Suprapubic skin (tissue), 4 donors: ENCODE data around the gene PLB1. TPM values are rescaled to one million over a fixed set of nuclear protein-coding genes. Genes with fewer than 3 reads are reported as not detected.

Source experiments
- DNase-seq, 2 donors: peaks; one replicate each; pipeline ENCODE4 v3.0.0-alpha.2; 2019; ENCODE audit warnings: low spot score in 2 of 2
- H3K27ac ChIP-seq: fragments of 200-600 bp; sonication (generic); one replicate; pipeline ENCODE4 v1.5.1; 2019
- H3K27me3 ChIP-seq: fragments of 200-600 bp; sonication (generic); one replicate; pipeline ENCODE4 v1.5.1; 2019
- H3K36me3 ChIP-seq: fragments of 200-600 bp; sonication (generic); one replicate; pipeline ENCODE4 v1.5.1; 2019
- H3K4me1 ChIP-seq: fragments of 200-600 bp; sonication (generic); one replicate; pipeline ENCODE4 v1.5.1; 2019
- H3K4me3 ChIP-seq: fragments of 200-600 bp; sonication (generic); one replicate; pipeline ENCODE4 v1.5.1; 2019; ENCODE audit warnings: mild to moderate bottlenecking
- H3K9me3 ChIP-seq: fragments of 200-600 bp; sonication (generic); one replicate; pipeline ENCODE4 v1.5.1; 2019
- EP300 ChIP-seq: sonication (generic); formaldehyde crosslinking; IDR thresholded peaks from one replicate; pipeline ENCODE4 v1.6.1; 2017; ENCODE audit warnings: antibody characterized with exemption
- POLR2A ChIP-seq, 2 donors: fragments of 450-650 bp; IDR thresholded peaks; one replicate each; pipeline ENCODE4 v1.6.1; 2017; ENCODE audit warnings: antibody characterized with exemption in 2 of 2, mild to moderate bottlenecking in 2 of 2, moderate library complexity in 2 of 2
- POLR2AphosphoS5 ChIP-seq, 3 donors: sonication (generic); formaldehyde crosslinking; IDR thresholded peaks; one replicate each; pipeline ENCODE4 v1.6.1; 2017; ENCODE audit warnings: antibody characterized with exemption in 3 of 3
- WGBS: methylation state at CpG from one replicate; pipeline ENCODE4 v1.1.5; 2018; 5-methylcytosine and 5-hydroxymethylcytosine counted together
- total RNA-seq, 4 donors: library from RNA; depleted of rRNA; stranded (reverse); fragments of >200 nt; gene quantifications; one replicate each; pipeline ENCODE4 v1.1.0, GENCODE V29; 2016
- TF ChIP-seq, protein P1 (sequence below), 2 donors: fragments of 200-600 bp in 1 of 2; fragments of 450-650 bp in 1 of 2; sonication (generic) in 1 of 2; IDR thresholded peaks; one replicate each; pipeline ENCODE4 v1.5.1; 2016 to 2019; ENCODE audit warnings: antibody characterized with exemption in 2 of 2, mild to moderate bottlenecking in 1 of 2, moderate library complexity in 1 of 2

PLB1 gene
- total RNA-seq, 4 donors from 2014 or later, result 3.9 to 21.6 (median 9.1) TPM

DNA sequence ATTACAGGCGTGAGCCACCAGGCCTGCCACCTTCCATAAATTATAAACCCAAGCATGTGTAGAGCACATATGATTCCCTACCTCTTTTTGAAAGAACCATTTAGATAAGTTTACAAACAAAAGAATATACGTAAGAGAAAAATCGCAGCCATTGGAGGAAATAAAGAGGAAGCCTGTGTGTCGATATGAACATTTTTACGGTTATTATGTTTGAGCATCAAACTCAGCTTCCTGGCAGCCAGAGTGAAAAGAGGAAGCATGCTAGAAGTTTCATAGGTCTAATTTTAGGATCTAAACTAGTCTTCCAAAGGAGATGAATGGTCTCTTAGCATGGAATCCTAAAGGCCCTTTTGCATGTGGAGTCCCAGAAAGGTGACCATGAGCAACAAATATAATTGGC, 104.3 kb downstream of the PLB1 start:
- Histone ChIP-seq H3K4me3 (no peak overlapping the region), H3K9me3 (no peaks in the 10 kb centered on the region), H3K27ac (no peak overlapping the region), H3K36me3 (no peaks in the 10 kb centered on the region), H3K27me3 (no peaks in the 10 kb centered on the region), H3K4me1 (peaks cover 15% of the 10 kb centered on the region)
- TF ChIP-seq EP300 (no peak), POLR2AphosphoS5 (IDR thresholded peaks at IDR 0.05) (no peak), POLR2A (IDR thresholded peaks at IDR 0.05) (no peak)
- TF ChIP-seq, protein P1, sequence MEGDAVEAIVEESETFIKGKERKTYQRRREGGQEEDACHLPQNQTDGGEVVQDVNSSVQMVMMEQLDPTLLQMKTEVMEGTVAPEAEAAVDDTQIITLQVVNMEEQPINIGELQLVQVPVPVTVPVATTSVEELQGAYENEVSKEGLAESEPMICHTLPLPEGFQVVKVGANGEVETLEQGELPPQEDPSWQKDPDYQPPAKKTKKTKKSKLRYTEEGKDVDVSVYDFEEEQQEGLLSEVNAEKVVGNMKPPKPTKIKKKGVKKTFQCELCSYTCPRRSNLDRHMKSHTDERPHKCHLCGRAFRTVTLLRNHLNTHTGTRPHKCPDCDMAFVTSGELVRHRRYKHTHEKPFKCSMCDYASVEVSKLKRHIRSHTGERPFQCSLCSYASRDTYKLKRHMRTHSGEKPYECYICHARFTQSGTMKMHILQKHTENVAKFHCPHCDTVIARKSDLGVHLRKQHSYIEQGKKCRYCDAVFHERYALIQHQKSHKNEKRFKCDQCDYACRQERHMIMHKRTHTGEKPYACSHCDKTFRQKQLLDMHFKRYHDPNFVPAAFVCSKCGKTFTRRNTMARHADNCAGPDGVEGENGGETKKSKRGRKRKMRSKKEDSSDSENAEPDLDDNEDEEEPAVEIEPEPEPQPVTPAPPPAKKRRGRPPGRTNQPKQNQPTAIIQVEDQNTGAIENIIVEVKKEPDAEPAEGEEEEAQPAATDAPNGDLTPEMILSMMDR (IDR thresholded peaks at IDR 0.05), result no peak
- DNase-seq, result no peak
- 88% methylated on average over 5 of the region's 5 CpGs for WGBS

DNA sequence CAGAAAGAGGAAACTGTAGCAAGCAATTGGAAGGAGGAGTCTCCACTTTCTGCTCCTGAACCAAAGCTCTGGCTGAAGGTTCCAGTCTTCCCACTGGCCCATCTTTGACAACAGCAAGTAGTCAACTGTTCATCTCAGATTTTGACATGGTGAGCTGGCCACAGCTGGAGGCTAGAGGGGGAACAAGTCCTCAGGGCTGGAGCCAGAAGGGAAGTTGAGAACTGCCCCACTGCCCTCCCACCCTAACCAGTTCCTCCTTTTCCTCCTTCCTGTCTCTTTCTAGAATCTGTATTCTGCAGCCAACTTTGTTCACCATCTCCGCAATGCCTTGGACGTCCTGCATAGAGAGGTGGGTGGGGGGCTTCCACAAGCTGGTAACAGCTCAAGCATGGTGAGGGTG, 105.8 kb downstream of the PLB1 start:
- Histone ChIP-seq H3K9me3 (no peaks in the 10 kb centered on the region), H3K4me1 (peaks cover 12% of the 10 kb centered on the region), H3K4me3 (peak overlapping the region; percentile 14), H3K27ac (peak overlapping the region; percentile 49), H3K27me3 (no peaks in the 10 kb centered on the region), H3K36me3 (no peaks in the 10 kb centered on the region)
- 94% methylated on average over 2 of the region's 2 CpGs for WGBS
- TF ChIP-seq POLR2A (IDR thresholded peaks at IDR 0.05) (no peak), POLR2AphosphoS5 (IDR thresholded peaks at IDR 0.05) (no peak), EP300 (no peak)
- TF ChIP-seq, protein P1 (IDR thresholded peaks at IDR 0.05), result no peak
- DNase-seq, result no peak

DNA sequence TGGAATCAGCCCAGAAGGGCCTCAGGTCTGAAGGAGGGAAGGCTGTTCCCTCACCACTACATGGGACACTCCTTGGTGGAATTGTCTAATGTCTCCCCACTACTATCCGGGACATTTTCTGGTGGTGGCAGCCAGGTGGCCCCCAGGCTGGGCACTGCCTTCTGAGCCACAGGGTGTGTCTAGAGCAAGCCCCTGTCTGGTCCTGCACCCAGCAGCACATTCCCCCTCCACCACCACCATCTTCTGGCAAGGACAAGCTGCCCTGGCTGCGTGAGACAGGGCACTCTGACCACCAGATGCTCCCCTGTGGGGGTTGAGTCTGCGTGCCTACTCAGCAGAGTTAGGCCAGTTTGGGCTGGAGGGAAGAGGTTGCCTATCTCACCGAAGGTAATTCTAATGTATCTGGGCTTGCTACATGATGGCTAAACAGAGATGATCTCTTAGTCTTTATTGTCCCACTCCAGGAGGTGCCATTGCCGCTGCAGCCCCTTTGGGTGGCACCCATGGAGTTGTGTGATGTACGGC, 106.3 kb downstream of the PLB1 start:
- Histone ChIP-seq H3K36me3 (no peaks in the 10 kb centered on the region), H3K9me3 (no peaks in the 10 kb centered on the region), H3K27ac (peak overlapping the region; percentile 49), H3K4me1 (peaks cover 12% of the 10 kb centered on the region), H3K4me3 (peak overlapping the region; percentile 14), H3K27me3 (no peaks in the 10 kb centered on the region)
- WGBS, result 82% methylated on average over 3 of the region's 6 CpGs
- TF ChIP-seq POLR2A (IDR thresholded peaks at IDR 0.05), result no peak
- TF ChIP-seq, protein P1 (IDR thresholded peaks at IDR 0.05), result no peak
- TF ChIP-seq POLR2AphosphoS5 (IDR thresholded peaks at IDR 0.05), result no peak
- no peak for TF ChIP-seq EP300
- no peak for DNase-seq

DNA sequence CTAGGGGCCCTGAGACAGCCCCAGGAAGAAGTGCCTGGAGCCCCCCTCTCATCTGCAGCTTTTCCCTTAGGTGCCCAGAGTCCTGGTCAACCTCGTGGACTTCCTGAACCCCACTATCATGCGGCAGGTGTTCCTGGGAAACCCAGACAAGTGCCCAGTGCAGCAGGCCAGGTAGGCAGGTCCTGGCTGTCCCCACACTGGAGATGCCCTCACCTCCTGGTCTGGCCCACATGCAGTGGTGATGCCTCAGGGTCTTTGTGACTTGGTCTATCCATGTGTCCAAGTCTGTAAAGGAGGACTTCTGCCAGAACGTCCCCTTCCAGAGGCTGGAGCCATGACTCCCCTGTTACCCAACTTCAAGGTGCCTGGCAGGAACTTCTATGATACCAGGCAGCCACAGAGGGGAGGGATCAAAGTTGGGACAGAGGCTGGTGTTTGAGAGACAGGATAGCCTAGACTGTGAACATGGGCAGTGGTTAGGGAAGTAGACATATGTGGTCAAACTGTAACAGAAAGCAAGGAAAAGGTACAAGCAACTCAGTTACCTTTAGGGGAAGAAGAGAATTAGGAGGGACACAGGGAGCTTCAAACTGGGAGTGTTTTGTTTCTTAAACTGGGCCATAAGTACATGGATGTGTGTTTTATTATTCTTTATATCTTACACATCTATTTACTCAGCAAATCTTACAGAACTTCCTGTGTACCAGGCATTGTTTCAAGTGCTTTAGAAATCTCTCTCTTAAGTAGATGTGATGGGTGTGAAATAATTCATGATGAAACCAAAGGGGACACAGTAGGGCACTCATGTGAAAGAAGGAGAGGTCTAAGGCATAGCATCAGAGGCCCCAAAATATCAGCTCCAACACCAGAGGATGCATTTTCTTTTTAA, 107.1 kb downstream of the PLB1 start:
- 83% methylated on average over 3 of the region's 3 CpGs for WGBS
- no peak overlapping the region for H3K27ac ChIP-seq
- no peaks in the 10 kb centered on the region for H3K9me3 ChIP-seq
- no peak for DNase-seq
- H3K4me1 ChIP-seq, result peaks cover 12% of the 10 kb centered on the region
- H3K27me3 ChIP-seq, result no peaks in the 10 kb centered on the region
- H3K4me3 ChIP-seq, result peak overlapping the region; percentile 14
- TF ChIP-seq POLR2A (IDR thresholded peaks at IDR 0.05) (no peak), POLR2AphosphoS5 (IDR thresholded peaks at IDR 0.05) (no peak), EP300 (no peak)
- TF ChIP-seq, protein P1 (IDR thresholded peaks at IDR 0.05), result no peak
- no peaks in the 10 kb centered on the region for H3K36me3 ChIP-seq

DNA sequence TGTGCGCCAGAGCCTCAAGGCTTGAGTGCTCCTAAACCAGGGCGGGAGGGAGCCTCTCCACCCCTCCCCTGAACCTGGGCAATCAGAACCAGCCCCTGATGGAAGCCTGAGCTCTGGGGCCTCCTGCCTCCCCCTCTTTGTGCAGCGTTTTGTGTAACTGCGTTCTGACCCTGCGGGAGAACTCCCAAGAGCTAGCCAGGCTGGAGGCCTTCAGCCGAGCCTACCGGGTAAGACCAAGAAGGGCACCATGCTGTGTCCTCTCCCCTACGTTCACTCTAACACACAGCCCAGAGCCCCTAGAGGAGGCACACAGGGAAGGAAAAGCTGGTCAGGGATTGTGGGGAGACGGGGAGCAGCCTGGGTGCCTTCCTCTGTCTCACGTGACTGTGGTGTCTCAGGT, 108.0 kb downstream of the PLB1 start:
- H3K4me3 ChIP-seq, result no peak overlapping the region
- H3K36me3 ChIP-seq, result no peaks in the 10 kb centered on the region
- H3K9me3 ChIP-seq, result no peaks in the 10 kb centered on the region
- TF ChIP-seq EP300 (no peak), POLR2A (IDR thresholded peaks at IDR 0.05) (no peak), POLR2AphosphoS5 (IDR thresholded peaks at IDR 0.05) (no peak)
- TF ChIP-seq, protein P1 (IDR thresholded peaks at IDR 0.05), result no peak
- 93% methylated on average over 2 of the region's 10 CpGs for WGBS
- no peak for DNase-seq
- H3K4me1 ChIP-seq, result peaks cover 12% of the 10 kb centered on the region
- no peaks in the 10 kb centered on the region for H3K27me3 ChIP-seq
- H3K27ac ChIP-seq, result no peak overlapping the region
